SK-N-MC (cell line): ENCODE measurements around the gene HSP90B1.

Experiments
- EZH2 ChIP-seq: fragments of 200-600 bp; sonication (generic); IDR thresholded peaks from one replicate; pipeline ENCODE4 v1.6.1; 2017; ENCODE audit warnings: antibody characterized with exemption
- FOXP2 ChIP-seq: optimal IDR thresholded peaks from 2 replicates; pipeline ENCODE3; 2011; ENCODE audit warnings: mild to moderate bottlenecking, moderate library complexity; ENCODE audit not compliant: insufficient read depth; ENCODE audit errors: extremely low read length, control extremely low read depth
- POLR2AphosphoS5 ChIP-seq: IDR thresholded peaks from 2 replicates; pipeline ENCODE4 v1.6.1; 2012; ENCODE audit warnings: mild to moderate bottlenecking, low read depth, low read length, borderline replicate concordance

DNA sequence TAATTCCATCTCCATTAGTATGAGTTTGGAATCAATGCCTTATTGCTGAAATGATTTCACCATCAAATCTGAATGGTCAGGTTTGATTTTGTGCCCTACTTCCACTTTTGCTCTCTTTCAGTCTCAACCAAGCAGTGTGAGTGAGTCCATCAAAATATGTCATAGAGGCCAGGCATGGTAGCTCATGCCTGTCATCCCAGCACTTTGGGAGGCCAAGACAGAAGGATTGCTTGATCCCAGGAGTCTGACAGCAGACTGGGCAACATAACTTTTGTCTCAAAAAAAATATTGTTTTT lies 22.0 kb upstream of the HSP90B1 start:
- TF ChIP-seq POLR2AphosphoS5, result no peak
- TF ChIP-seq EZH2, result no peak
- no peak for TF ChIP-seq FOXP2
